GM12878 (cell line): ENCODE measurements around the gene PPBP. TPM values are rescaled to one million over a fixed set of nuclear protein-coding genes. Genes with fewer than 3 reads are reported as not detected.

Source experiments
- ATAC-seq: fragments of 200-7000 bp; cut with Tn5 transposase; 3 replicates; pipeline ENCODE4 v1.9.1; 2020; ENCODE audit warnings: mild to moderate bottlenecking, moderate library complexity
- BruUV-seq: library from RNA; stranded (reverse); fragments of 400-500 nt; replicated peaks from 2 replicates; lab custom pipeline; 2021; lab: Mats Ljungman, UMichigan
- CTCF ChIA-PET: fragments of 300-600 bp; sonication (Branson Sonifier 250); formaldehyde crosslinking; extraction: SDS; loops from one replicate; lab custom pipeline; 2021; ENCODE audit warnings: inconsistent platforms; lab: Yijun Ruan, JAX
- POLR2A ChIA-PET: fragments of 350-600 bp; formaldehyde crosslinking; extraction: SDS; loops from one replicate; lab custom pipeline; 2021; ENCODE audit warnings: inconsistent platforms; lab: Charles Lee
- RAD21 ChIA-PET: fragments of 300-600 bp; sonication (Branson Sonifier 250); formaldehyde crosslinking; loops from one replicate; lab custom pipeline; 2023; ENCODE audit warnings: antibody characterized with exemption; ENCODE audit not compliant: unreplicated experiment; lab: Charles Lee
- SMC1A ChIA-PET: fragments of 300-600 bp; sonication (Branson Sonifier 250); formaldehyde crosslinking; loops from one replicate; lab custom pipeline; 2023; ENCODE audit not compliant: unreplicated experiment, uncharacterized antibody; lab: Charles Lee
- DNase-seq: peaks from one replicate; pipeline ENCODE4 v3.0.0-alpha.2; 2011; ENCODE audit warnings: low read depth, low spot score
- FAIRE-seq: peaks from 3 replicates; lab custom pipeline; 2011; peaks lifted over from hg19 to GRCh38; lab: Jason Lieb, UNC
- H2AFZ ChIP-seq: 2 replicates; pipeline ENCODE4 v1.6.0; 2011; ENCODE audit warnings: low read depth, low read length, control low read depth; ENCODE audit not compliant: control insufficient read depth
- H3K27ac ChIP-seq: 2 replicates; pipeline ENCODE4 v1.5.1; 2011; ENCODE audit warnings: control low read depth; ENCODE audit not compliant: control insufficient read depth, insufficient read depth
- H3K27me3 ChIP-seq, 2 experiments: replicated peaks in 1 of 2; 2 replicates each; pipeline versions ENCODE4 v1.6.0 to v1.6.1; 2011; ENCODE audit warnings: low read length in 1 of 2; ENCODE audit not compliant: control insufficient read depth in 2 of 2, insufficient read depth in 2 of 2
- H3K36me3 ChIP-seq, 2 experiments: 2 replicates each; pipeline ENCODE4 v1.5.1; 2011; ENCODE audit warnings: low read length in 1 of 2; ENCODE audit not compliant: control insufficient read depth in 2 of 2, insufficient read depth in 2 of 2
- H3K4me1 ChIP-seq: 2 replicates; pipeline ENCODE4 v1.6.1; 2011; ENCODE audit warnings: mild to moderate bottlenecking, low read length, moderate library complexity, mixed read lengths; ENCODE audit not compliant: control insufficient read depth, insufficient read depth
- H3K4me2 ChIP-seq: 2 replicates; pipeline ENCODE4 v1.6.0; 2011; ENCODE audit warnings: control low read depth; ENCODE audit not compliant: control insufficient read depth, insufficient read depth
- H3K4me3 ChIP-seq: fragments of 200-600 bp; sonication (generic); 2 replicates; pipeline ENCODE4 v1.5.1; 2016
- H3K79me2 ChIP-seq: 2 replicates; pipeline ENCODE4 v1.6.0; 2011; ENCODE audit warnings: low read length; ENCODE audit not compliant: control insufficient read depth, insufficient read depth
- H3K9ac ChIP-seq: 2 replicates; pipeline ENCODE4 v1.8.0; 2011; ENCODE audit warnings: low read length, control low read depth, mixed read lengths; ENCODE audit not compliant: control insufficient read depth, insufficient read depth
- H3K9me3 ChIP-seq: replicated peaks from 3 replicates; pipeline ENCODE4 v1.5.1; 2011; ENCODE audit warnings: mild to moderate bottlenecking, low read length; ENCODE audit not compliant: control insufficient read depth, insufficient read depth
- H4K20me1 ChIP-seq: 2 replicates; pipeline ENCODE4 v1.6.0; 2011; ENCODE audit not compliant: control insufficient read depth, insufficient read depth
- BRCA1 ChIP-seq: IDR thresholded peaks from 2 replicates; pipeline ENCODE4 v1.6.1; 2011; ENCODE audit warnings: low read depth, low read length, improper control_type of control experiment
- CBFB ChIP-seq: IDR thresholded peaks from 2 replicates; pipeline ENCODE4 v1.6.1; 2016; ENCODE audit warnings: antibody characterized with exemption, low read depth
- CHD4 ChIP-seq: fragments of 200-600 bp; sonication (generic); IDR thresholded peaks from 2 replicates; pipeline ENCODE4 v1.6.1; 2016; ENCODE audit warnings: mild to moderate bottlenecking
- EED ChIP-seq: sonication (generic); IDR thresholded peaks from 2 replicates; pipeline ENCODE4 v1.6.1; 2016; ENCODE audit warnings: antibody characterized with exemption, low read depth
- HSF1 ChIP-seq: fragments of 150-350 bp; IDR thresholded peaks from 2 replicates; pipeline ENCODE4 v1.6.1; 2014; ENCODE audit warnings: mild to moderate bottlenecking, low read depth, low read length
- MEF2B ChIP-seq: fragments of 450-650 bp; IDR thresholded peaks from 2 replicates; pipeline ENCODE4 v1.6.1; 2018; ENCODE audit warnings: mild to moderate bottlenecking, moderate library complexity; ENCODE audit not compliant: partially characterized antibody, poor library complexity, severe bottlenecking
- STAT1 ChIP-seq: fragments of 450-650 bp; conservative IDR thresholded peaks from 2 replicates; pipeline ENCODE4 v1.6.1; 2014; ENCODE audit warnings: antibody characterized with exemption, mild to moderate bottlenecking
- TBL1XR1 ChIP-seq: IDR thresholded peaks from 2 replicates; pipeline ENCODE4 v1.6.1; 2012; ENCODE audit warnings: low read depth, low read length, improper control_type of control experiment
- TCF3 ChIP-seq: IDR thresholded peaks from 2 replicates; pipeline ENCODE4 v1.6.1; 2012; ENCODE audit warnings: low read depth, mild to moderate bottlenecking, low read length, borderline replicate concordance; ENCODE audit not compliant: insufficient read depth
- USF1 ChIP-seq: IDR thresholded peaks from 2 replicates; pipeline ENCODE4 v1.6.1; 2011; ENCODE audit warnings: borderline replicate concordance, low read depth, mild to moderate bottlenecking, moderate library complexity, mixed read lengths, low read length; ENCODE audit not compliant: insufficient read depth; ENCODE audit errors: extremely low read length
- ZBTB4 ChIP-seq: fragments of 450-650 bp; formaldehyde crosslinking; IDR thresholded peaks from 2 replicates; pipeline ENCODE4 v1.4.0; 2022; ENCODE audit warnings: mild to moderate bottlenecking, moderate library complexity
- WGBS: methylation state at CpG from one replicate; pipeline ENCODE4 v1.1.6; 2016; ENCODE audit warnings: low lambda C conversion rate; ENCODE audit not compliant: insufficient replicate concordance, insufficient coverage; ENCODE audit errors: missing lambda C conversion rate; 5-methylcytosine and 5-hydroxymethylcytosine counted together
- in situ Hi-C: fragments of 300-500 bp; cut with MboI; formaldehyde crosslinking; loops from 9 replicates; pipeline ENCODE4 v1.14.3; 2018; ENCODE audit warnings: mixed read lengths
- intact Hi-C: fragments of 100-400 bp; cut with micrococcal nuclease; formaldehyde crosslinking; loops from one replicate; pipeline ENCODE4 v1.14.2; 2022; ENCODE audit not compliant: unreplicated experiment
- polyA plus RNA-seq, 11 experiments: library from polyadenylated mRNA; depleted of rRNA in 4 of 11; unstranded in 6 of 11; stranded (reverse) in 5 of 11; fragments of >200 nt; fragmentation: Nextera tagmentation in 4 of 11; fragmentation: Illumina TruSeq in 1 of 11; extraction: Ambion mirVana in 4 of 11; extraction: Trizol in 1 of 11; gene quantifications; 1 replicate in 1 of 11; 2 replicates in 10 of 11; pipeline versions ENCODE4 v1.2.1 to v1.2.3, GENCODE V29; 2011 to 2016; ENCODE audit warnings: inconsistent platforms in 2 of 11, missing spikeins in 2 of 11, low read depth in 1 of 11
- total RNA-seq, 4 experiments: library from RNA; depleted of rRNA in 3 of 4; stranded (reverse); fragments of >200 nt in 3 of 4; fragmentation: Illumina TruSeq in 1 of 4; extraction: Trizol in 1 of 4; gene quantifications; 2 replicates each; pipeline versions ENCODE4 v1.2.1 to v1.2.3, GENCODE V29; 2013 to 2021
- TF ChIP-seq, protein P1 (sequence below): fragments of 450-650 bp; IDR thresholded peaks from 2 replicates; pipeline ENCODE4 v1.6.1; 2016; ENCODE audit warnings: mild to moderate bottlenecking, moderate library complexity, borderline replicate concordance

Gene PPBP
- total and polyA plus RNA-seq, 10 of the 15 experiments (the other 5 are each of a cell fraction or from before 2014, with no cell fraction given) = not detected

- TF ChIP-seq TCF3 (no peak), CHD4 (no peak), MEF2B (no peak), ZBTB4 (no peak), STAT1 (no peak), USF1 (no peak), BRCA1 (no peak)
Observed at GRCh38 chr4:73948990-73949706, 38.8 kb downstream of the PPBP start (continued).

- BruUV-seq = no TSS peak
- Histone ChIP-seq H3K4me1 (no peaks in the 10 kb centered on the region), H3K27ac (no peak overlapping the region), H3K9ac (no peak overlapping the region), H3K36me3 (no peaks in the 10 kb centered on the region), H4K20me1 (no peaks in the 10 kb centered on the region), H3K4me3 (no peak overlapping the region), H3K4me2 (no peak overlapping the region), H3K27me3 (peaks cover 0 to 2% of the 10 kb centered on the region in 2 experiments; a peak in 2 of 4 replicates), H2AFZ (no peak overlapping the region), H3K9me3 (no peaks in the 10 kb centered on the region), H3K79me2 (no peaks in the 10 kb centered on the region)
- ATAC-seq (no peak), FAIRE-seq (no peak), DNase-seq (no peak)
- CTCF ChIA-PET = interaction anchor here (0.7 kb wide), 1 partner anchor 305 kb away, joined by 3 read pairs; no protein-coding TSS in a partner anchor
- SMC1A ChIA-PET = no interaction called here
- RAD21 ChIA-PET = interaction anchor here (1.1 kb wide), 1 partner anchor 186 kb away, joined by 3 read pairs; no protein-coding TSS in a partner anchor
- in situ Hi-C loops = no loop called here
- intact Hi-C loops = no loop called here
- 0% methylated on average over 1 of the region's 1 CpG for whole genome bisulfite sequencing
- POLR2A ChIA-PET = no interaction called here
- no peak for TF ChIP-seq EED
- TF ChIP-seq, protein P1, sequence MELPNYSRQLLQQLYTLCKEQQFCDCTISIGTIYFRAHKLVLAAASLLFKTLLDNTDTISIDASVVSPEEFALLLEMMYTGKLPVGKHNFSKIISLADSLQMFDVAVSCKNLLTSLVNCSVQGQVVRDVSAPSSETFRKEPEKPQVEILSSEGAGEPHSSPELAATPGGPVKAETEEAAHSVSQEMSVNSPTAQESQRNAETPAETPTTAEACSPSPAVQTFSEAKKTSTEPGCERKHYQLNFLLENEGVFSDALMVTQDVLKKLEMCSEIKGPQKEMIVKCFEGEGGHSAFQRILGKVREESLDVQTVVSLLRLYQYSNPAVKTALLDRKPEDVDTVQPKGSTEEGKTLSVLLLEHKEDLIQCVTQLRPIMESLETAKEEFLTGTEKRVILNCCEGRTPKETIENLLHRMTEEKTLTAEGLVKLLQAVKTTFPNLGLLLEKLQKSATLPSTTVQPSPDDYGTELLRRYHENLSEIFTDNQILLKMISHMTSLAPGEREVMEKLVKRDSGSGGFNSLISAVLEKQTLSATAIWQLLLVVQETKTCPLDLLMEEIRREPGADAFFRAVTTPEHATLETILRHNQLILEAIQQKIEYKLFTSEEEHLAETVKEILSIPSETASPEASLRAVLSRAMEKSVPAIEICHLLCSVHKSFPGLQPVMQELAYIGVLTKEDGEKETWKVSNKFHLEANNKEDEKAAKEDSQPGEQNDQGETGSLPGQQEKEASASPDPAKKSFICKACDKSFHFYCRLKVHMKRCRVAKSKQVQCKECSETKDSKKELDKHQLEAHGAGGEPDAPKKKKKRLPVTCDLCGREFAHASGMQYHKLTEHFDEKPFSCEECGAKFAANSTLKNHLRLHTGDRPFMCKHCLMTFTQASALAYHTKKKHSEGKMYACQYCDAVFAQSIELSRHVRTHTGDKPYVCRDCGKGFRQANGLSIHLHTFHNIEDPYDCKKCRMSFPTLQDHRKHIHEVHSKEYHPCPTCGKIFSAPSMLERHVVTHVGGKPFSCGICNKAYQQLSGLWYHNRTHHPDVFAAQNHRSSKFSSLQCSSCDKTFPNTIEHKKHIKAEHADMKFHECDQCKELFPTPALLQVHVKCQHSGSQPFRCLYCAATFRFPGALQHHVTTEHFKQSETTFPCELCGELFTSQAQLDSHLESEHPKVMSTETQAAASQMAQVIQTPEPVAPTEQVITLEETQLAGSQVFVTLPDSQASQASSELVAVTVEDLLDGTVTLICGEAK = no peak
- TF ChIP-seq CBFB = no peak
- no peak for TF ChIP-seq HSF1
- TF ChIP-seq TBL1XR1 = no peak
Observed at GRCh38 chr4:73948291-73948690, 39.7 kb downstream of the PPBP start.
